GM12878 (cell line): ENCODE results near the gene PLA2G3. TPM values are rescaled to one million over a fixed set of nuclear protein-coding genes. Genes with fewer than 3 reads are reported as not detected.

Experiments used
- ATAC-seq: fragments of 200-7000 bp; cut with Tn5 transposase; 3 replicates; pipeline ENCODE4 v1.9.1; 2020; ENCODE audit warnings: mild to moderate bottlenecking, moderate library complexity
- BruUV-seq: library from RNA; stranded (reverse); fragments of 400-500 nt; replicated peaks from 2 replicates; lab custom pipeline; 2021; lab: Mats Ljungman, UMichigan
- CTCF ChIA-PET: fragments of 300-600 bp; sonication (Branson Sonifier 250); formaldehyde crosslinking; extraction: SDS; loops from one replicate; lab custom pipeline; 2021; ENCODE audit warnings: inconsistent platforms; lab: Yijun Ruan, JAX
- POLR2A ChIA-PET: fragments of 350-600 bp; formaldehyde crosslinking; extraction: SDS; loops from one replicate; lab custom pipeline; 2021; ENCODE audit warnings: inconsistent platforms; lab: Charles Lee
- RAD21 ChIA-PET: fragments of 300-600 bp; sonication (Branson Sonifier 250); formaldehyde crosslinking; loops from one replicate; lab custom pipeline; 2023; ENCODE audit warnings: antibody characterized with exemption; ENCODE audit not compliant: unreplicated experiment; lab: Charles Lee
- SMC1A ChIA-PET: fragments of 300-600 bp; sonication (Branson Sonifier 250); formaldehyde crosslinking; loops from one replicate; lab custom pipeline; 2023; ENCODE audit not compliant: unreplicated experiment, uncharacterized antibody; lab: Charles Lee
- DNase-seq: peaks from one replicate; pipeline ENCODE4 v3.0.0-alpha.2; 2011; ENCODE audit warnings: low read depth, low spot score
- FAIRE-seq: peaks from 3 replicates; lab custom pipeline; 2011; peaks lifted over from hg19 to GRCh38; lab: Jason Lieb, UNC
- H2AFZ ChIP-seq: 2 replicates; pipeline ENCODE4 v1.6.0; 2011; ENCODE audit warnings: low read depth, low read length, control low read depth; ENCODE audit not compliant: control insufficient read depth
- H3K27ac ChIP-seq: 2 replicates; pipeline ENCODE4 v1.5.1; 2011; ENCODE audit warnings: control low read depth; ENCODE audit not compliant: control insufficient read depth, insufficient read depth
- H3K27me3 ChIP-seq, 2 experiments: replicated peaks in 1 of 2; 2 replicates each; pipeline versions ENCODE4 v1.6.0 to v1.6.1; 2011; ENCODE audit warnings: low read length in 1 of 2; ENCODE audit not compliant: control insufficient read depth in 2 of 2, insufficient read depth in 2 of 2
- H3K36me3 ChIP-seq, 2 experiments: 2 replicates each; pipeline ENCODE4 v1.5.1; 2011; ENCODE audit warnings: low read length in 1 of 2; ENCODE audit not compliant: control insufficient read depth in 2 of 2, insufficient read depth in 2 of 2
- H3K4me1 ChIP-seq: 2 replicates; pipeline ENCODE4 v1.6.1; 2011; ENCODE audit warnings: mild to moderate bottlenecking, low read length, moderate library complexity, mixed read lengths; ENCODE audit not compliant: control insufficient read depth, insufficient read depth
- H3K4me2 ChIP-seq: 2 replicates; pipeline ENCODE4 v1.6.0; 2011; ENCODE audit warnings: control low read depth; ENCODE audit not compliant: control insufficient read depth, insufficient read depth
- H3K4me3 ChIP-seq: fragments of 200-600 bp; sonication (generic); 2 replicates; pipeline ENCODE4 v1.5.1; 2016
- H3K79me2 ChIP-seq: 2 replicates; pipeline ENCODE4 v1.6.0; 2011; ENCODE audit warnings: low read length; ENCODE audit not compliant: control insufficient read depth, insufficient read depth
- H3K9ac ChIP-seq: 2 replicates; pipeline ENCODE4 v1.8.0; 2011; ENCODE audit warnings: low read length, control low read depth, mixed read lengths; ENCODE audit not compliant: control insufficient read depth, insufficient read depth
- H3K9me3 ChIP-seq: replicated peaks from 3 replicates; pipeline ENCODE4 v1.5.1; 2011; ENCODE audit warnings: mild to moderate bottlenecking, low read length; ENCODE audit not compliant: control insufficient read depth, insufficient read depth
- H4K20me1 ChIP-seq: 2 replicates; pipeline ENCODE4 v1.6.0; 2011; ENCODE audit not compliant: control insufficient read depth, insufficient read depth
- ETV6 ChIP-seq, 2 experiments: fragments of 450-650 bp in 1 of 2; IDR thresholded peaks in 1 of 2; conservative IDR thresholded peaks in 1 of 2; 2 replicates each; pipeline ENCODE4 v1.6.1; 2014; ENCODE audit warnings: antibody characterized with exemption in 1 of 2, borderline replicate concordance in 1 of 2, low read depth in 1 of 2, mild to moderate bottlenecking in 1 of 2, moderate library complexity in 1 of 2
- IKZF2 ChIP-seq, 2 experiments: fragments of 450-650 bp; IDR thresholded peaks; 2 replicates each; pipeline ENCODE4 v1.6.1; 2017; ENCODE audit warnings: mild to moderate bottlenecking in 2 of 2, moderate library complexity in 2 of 2
- JUNB ChIP-seq: IDR thresholded peaks from 2 replicates; pipeline ENCODE4 v1.6.1; 2016; ENCODE audit warnings: antibody characterized with exemption, mild to moderate bottlenecking
- JUND ChIP-seq: IDR thresholded peaks from 2 replicates; pipeline ENCODE4 v1.6.1; 2012; ENCODE audit warnings: low read depth, mild to moderate bottlenecking, low read length, improper control_type of control experiment, moderate library complexity
- KDM1A ChIP-seq: fragments of 200-600 bp; sonication (generic); IDR thresholded peaks from 2 replicates; pipeline ENCODE4 v1.6.1; 2016; ENCODE audit warnings: borderline replicate concordance
- MEF2A ChIP-seq: IDR thresholded peaks from 2 replicates; pipeline ENCODE4 v1.6.1; 2011; ENCODE audit warnings: low read depth, mild to moderate bottlenecking, low read length, moderate library complexity; ENCODE audit not compliant: insufficient read depth
- MYC ChIP-seq: IDR thresholded peaks from 2 replicates; pipeline ENCODE4 v1.6.1; 2011; ENCODE audit warnings: mild to moderate bottlenecking, low read length, moderate library complexity, inconsistent platforms; ENCODE audit not compliant: insufficient read depth, insufficient replicate concordance, insufficient read length, severe bottlenecking
- NR2F1 ChIP-seq: fragments of 450-650 bp; conservative IDR thresholded peaks from 2 replicates; pipeline ENCODE4 v1.6.1; 2017; ENCODE audit warnings: mild to moderate bottlenecking
- PML ChIP-seq: IDR thresholded peaks from 2 replicates; pipeline ENCODE4 v1.6.1; 2012; ENCODE audit warnings: low read length, inconsistent platforms
- POLR2AphosphoS5 ChIP-seq: IDR thresholded peaks from 2 replicates; pipeline ENCODE4 v1.6.1; 2011; ENCODE audit warnings: mild to moderate bottlenecking, low read length, inconsistent platforms
- POU2F2 ChIP-seq: IDR thresholded peaks from 3 replicates; pipeline ENCODE4 v1.6.1; 2011; ENCODE audit warnings: low read depth, mild to moderate bottlenecking, low read length, borderline replicate concordance
- ZSCAN29 ChIP-seq: fragments of 450-650 bp; IDR thresholded peaks from 2 replicates; pipeline ENCODE4 v1.6.1; 2017; ENCODE audit warnings: mild to moderate bottlenecking, moderate library complexity
- WGBS: methylation state at CpG from one replicate; pipeline ENCODE4 v1.1.6; 2016; ENCODE audit warnings: low lambda C conversion rate; ENCODE audit not compliant: insufficient replicate concordance, insufficient coverage; ENCODE audit errors: missing lambda C conversion rate; 5-methylcytosine and 5-hydroxymethylcytosine counted together
- in situ Hi-C: fragments of 300-500 bp; cut with MboI; formaldehyde crosslinking; loops from 9 replicates; pipeline ENCODE4 v1.14.3; 2018; ENCODE audit warnings: mixed read lengths
- intact Hi-C: fragments of 100-400 bp; cut with micrococcal nuclease; formaldehyde crosslinking; loops from one replicate; pipeline ENCODE4 v1.14.2; 2022; ENCODE audit not compliant: unreplicated experiment
- polyA plus RNA-seq, 11 experiments: library from polyadenylated mRNA; depleted of rRNA in 4 of 11; unstranded in 6 of 11; stranded (reverse) in 5 of 11; fragments of >200 nt; fragmentation: Nextera tagmentation in 4 of 11; fragmentation: Illumina TruSeq in 1 of 11; extraction: Ambion mirVana in 4 of 11; extraction: Trizol in 1 of 11; gene quantifications; 1 replicate in 1 of 11; 2 replicates in 10 of 11; pipeline versions ENCODE4 v1.2.1 to v1.2.3, GENCODE V29; 2011 to 2016; ENCODE audit warnings: inconsistent platforms in 2 of 11, missing spikeins in 2 of 11, low read depth in 1 of 11
- total RNA-seq, 4 experiments: library from RNA; depleted of rRNA in 3 of 4; stranded (reverse); fragments of >200 nt in 3 of 4; fragmentation: Illumina TruSeq in 1 of 4; extraction: Trizol in 1 of 4; gene quantifications; 2 replicates each; pipeline versions ENCODE4 v1.2.1 to v1.2.3, GENCODE V29; 2013 to 2021
- TF ChIP-seq, protein P1 (sequence below): fragments of 450-650 bp; IDR thresholded peaks from 2 replicates; pipeline ENCODE4 v1.6.1; 2018; ENCODE audit warnings: mild to moderate bottlenecking, low read depth, moderate library complexity; ENCODE audit not compliant: partially characterized antibody
- TF ChIP-seq, protein P2 (sequence below), 3 experiments: IDR thresholded peaks in 2 of 3; conservative IDR thresholded peaks in 1 of 3; 2 replicates each; pipeline ENCODE4 v1.5.1; 2011; ENCODE audit warnings: low read depth in 3 of 3, low read length in 3 of 3, mild to moderate bottlenecking in 3 of 3, control low read depth in 2 of 3, moderate library complexity in 2 of 3, inconsistent platforms in 1 of 3, mixed read lengths in 1 of 3; ENCODE audit not compliant: control insufficient read depth in 2 of 3, insufficient read depth in 1 of 3; ENCODE audit errors: extremely low read depth in 1 of 3

The PLA2G3 gene
- total and polyA plus RNA-seq, 10 of the 15 experiments (the other 5 are each of a cell fraction or from before 2014, with no cell fraction given) = 0.04 TPM; not detected in 9

DNA sequence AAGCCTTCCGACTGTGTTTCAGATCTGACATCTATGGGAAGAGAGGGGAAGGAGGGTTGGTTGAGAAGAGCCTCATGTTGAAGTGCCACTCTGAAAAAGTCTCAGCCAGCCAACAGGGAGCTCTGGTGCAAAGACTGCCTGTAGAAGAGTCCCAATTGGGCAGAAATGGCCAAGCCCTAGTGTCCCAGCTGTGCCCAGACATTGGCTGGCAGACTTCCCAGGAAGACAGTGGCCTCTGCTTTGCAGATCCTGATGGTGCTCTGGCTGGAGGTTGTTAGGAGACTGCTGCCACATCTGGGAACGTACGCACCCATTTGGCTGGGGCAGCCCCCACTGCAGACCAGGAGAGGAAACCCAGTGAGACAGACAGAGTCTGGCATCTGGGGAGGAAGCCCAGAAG lies 3.2 kb upstream of the PLA2G3 start:
- Histone ChIP-seq H4K20me1 (no peaks in the 10 kb centered on the region), H3K79me2 (no peaks in the 10 kb centered on the region), H3K4me1 (no peaks in the 10 kb centered on the region), H3K27me3 (no peaks in the 10 kb centered on the region; a peak in 2 of 4 replicates), H3K4me3 (no peak overlapping the region), H3K9ac (no peak overlapping the region), H3K27ac (no peak overlapping the region), H3K9me3 (no peaks in the 10 kb centered on the region), H2AFZ (no peak overlapping the region), H3K36me3 (no peaks in the 10 kb centered on the region), H3K4me2 (no peak overlapping the region)
- in situ Hi-C loops = no loop called here
- intact Hi-C loops = no loop called here
- ChIA-PET CTCF (no interaction called here), RAD21 (no interaction called here), POLR2A (no interaction called here), SMC1A (no interaction called here)
- DNase-seq (no peak), FAIRE-seq (no peak), ATAC-seq (no peak)
- WGBS = 64% methylated on average over 3 of the region's 3 CpGs
- TF ChIP-seq KDM1A (no peak), POLR2AphosphoS5 (no peak), MEF2A (no peak), MYC (no peak), IKZF2 (IDR thresholded peaks at IDR 0.05) (no peak), ETV6 (conservative IDR thresholded peaks at IDR 0.05 in 1 of 2, IDR thresholded peaks at IDR 0.05 in 1 of 2; ENCODE audit: borderline replicate concordance in 1 of 2, low read depth in 1 of 2) (no peak), JUNB (no peak), JUND (no peak), PML (no peak), POU2F2 (no peak), NR2F1 (no peak), ZSCAN29 (no peak)
- TF ChIP-seq, protein P1, sequence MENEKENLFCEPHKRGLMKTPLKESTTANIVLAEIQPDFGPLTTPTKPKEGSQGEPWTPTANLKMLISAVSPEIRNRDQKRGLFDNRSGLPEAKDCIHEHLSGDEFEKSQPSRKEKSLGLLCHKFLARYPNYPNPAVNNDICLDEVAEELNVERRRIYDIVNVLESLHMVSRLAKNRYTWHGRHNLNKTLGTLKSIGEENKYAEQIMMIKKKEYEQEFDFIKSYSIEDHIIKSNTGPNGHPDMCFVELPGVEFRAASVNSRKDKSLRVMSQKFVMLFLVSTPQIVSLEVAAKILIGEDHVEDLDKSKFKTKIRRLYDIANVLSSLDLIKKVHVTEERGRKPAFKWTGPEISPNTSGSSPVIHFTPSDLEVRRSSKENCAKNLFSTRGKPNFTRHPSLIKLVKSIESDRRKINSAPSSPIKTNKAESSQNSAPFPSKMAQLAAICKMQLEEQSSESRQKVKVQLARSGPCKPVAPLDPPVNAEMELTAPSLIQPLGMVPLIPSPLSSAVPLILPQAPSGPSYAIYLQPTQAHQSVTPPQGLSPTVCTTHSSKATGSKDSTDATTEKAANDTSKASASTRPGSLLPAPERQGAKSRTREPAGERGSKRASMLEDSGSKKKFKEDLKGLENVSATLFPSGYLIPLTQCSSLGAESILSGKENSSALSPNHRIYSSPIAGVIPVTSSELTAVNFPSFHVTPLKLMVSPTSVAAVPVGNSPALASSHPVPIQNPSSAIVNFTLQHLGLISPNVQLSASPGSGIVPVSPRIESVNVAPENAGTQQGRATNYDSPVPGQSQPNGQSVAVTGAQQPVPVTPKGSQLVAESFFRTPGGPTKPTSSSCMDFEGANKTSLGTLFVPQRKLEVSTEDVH = no peak
- TF ChIP-seq, protein P2, sequence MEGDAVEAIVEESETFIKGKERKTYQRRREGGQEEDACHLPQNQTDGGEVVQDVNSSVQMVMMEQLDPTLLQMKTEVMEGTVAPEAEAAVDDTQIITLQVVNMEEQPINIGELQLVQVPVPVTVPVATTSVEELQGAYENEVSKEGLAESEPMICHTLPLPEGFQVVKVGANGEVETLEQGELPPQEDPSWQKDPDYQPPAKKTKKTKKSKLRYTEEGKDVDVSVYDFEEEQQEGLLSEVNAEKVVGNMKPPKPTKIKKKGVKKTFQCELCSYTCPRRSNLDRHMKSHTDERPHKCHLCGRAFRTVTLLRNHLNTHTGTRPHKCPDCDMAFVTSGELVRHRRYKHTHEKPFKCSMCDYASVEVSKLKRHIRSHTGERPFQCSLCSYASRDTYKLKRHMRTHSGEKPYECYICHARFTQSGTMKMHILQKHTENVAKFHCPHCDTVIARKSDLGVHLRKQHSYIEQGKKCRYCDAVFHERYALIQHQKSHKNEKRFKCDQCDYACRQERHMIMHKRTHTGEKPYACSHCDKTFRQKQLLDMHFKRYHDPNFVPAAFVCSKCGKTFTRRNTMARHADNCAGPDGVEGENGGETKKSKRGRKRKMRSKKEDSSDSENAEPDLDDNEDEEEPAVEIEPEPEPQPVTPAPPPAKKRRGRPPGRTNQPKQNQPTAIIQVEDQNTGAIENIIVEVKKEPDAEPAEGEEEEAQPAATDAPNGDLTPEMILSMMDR (IDR thresholded peaks at IDR 0.05 in 2 of 3, conservative IDR thresholded peaks at IDR 0.05 in 1 of 3; ENCODE audit: control insufficient read depth in 2 of 3, extremely low read depth in 1 of 3, insufficient read depth in 1 of 3, low read depth in 3 of 3, low read length in 3 of 3) = no peak
- no TSS peak for BruUV-seq
